Colonic mucosa (tissue), 4 donors: ENCODE measurements around the gene PGBD1. TPM values are rescaled to one million over a fixed set of nuclear protein-coding genes. Genes with fewer than 3 reads are reported as not detected.
A peak's percentile ranks its signal among the peaks of the same experiment; 100 is the strongest.

Source experiments
- DNase-seq: peaks from one replicate; pipeline ENCODE4 v3.0.0-alpha.2; 2020
- H3K27ac ChIP-seq: fragments of 200-600 bp; one replicate; pipeline ENCODE4 v1.8.0; 2021
- H3K27me3 ChIP-seq: fragments of 200-600 bp; one replicate; pipeline ENCODE4 v1.8.0; 2021
- H3K36me3 ChIP-seq: fragments of 200-600 bp; one replicate; pipeline ENCODE4 v1.8.0; 2021
- H3K4me1 ChIP-seq: fragments of 200-600 bp; one replicate; pipeline ENCODE4 v1.8.0; 2021; ENCODE audit warnings: mild to moderate bottlenecking
- H3K4me3 ChIP-seq: fragments of 200-600 bp; one replicate; pipeline ENCODE4 v1.8.0; 2021
- H3K9ac ChIP-seq, 2 donors: one replicate each; pipeline ENCODE4 v1.7.0; 2013; ENCODE audit warnings: control low read depth in 2 of 2, low read depth in 2 of 2, low read length in 2 of 2
- H3K9me3 ChIP-seq: fragments of 200-600 bp; one replicate; pipeline ENCODE4 v1.8.0; 2021
- CTCF ChIP-seq: fragments of 200-600 bp; IDR thresholded peaks from one replicate; pipeline ENCODE4 v1.8.0; 2022; ENCODE audit warnings: antibody characterized with exemption, mild to moderate bottlenecking
- intact Hi-C: fragments of 100-400 bp; cut with DNase I; formaldehyde crosslinking; loops from one replicate; pipeline ENCODE4 v1.14.1; 2022
- total RNA-seq, 2 donors: library from RNA; stranded (reverse); fragmentation: NEBNext Ultra II Directional in 1 of 2; extraction: Animal tissue kit (Norgen Biotek cat#: 25700) in 1 of 2; gene quantifications; one replicate each; pipeline ENCODE4 v1.2.1, GENCODE V29; 2021
- donor health status: healthy.
- donor health status: DM: no; HTN: no; CAD: no.
- donor health status: DM: no; HTN: no; CAD: no.

Gene PGBD1
- total RNA-seq, 2 donors from 2014 or later = 1.0 to 2.0 TPM

- intact Hi-C loops = no loop called here
- Histone ChIP-seq H3K4me3 (no peak overlapping the region), H3K4me1 (peaks cover 4% of the 10 kb centered on the region), H3K27ac (no peak overlapping the region), H3K27me3 (no peaks in the 10 kb centered on the region), H3K9me3 (no peaks in the 10 kb centered on the region), H3K36me3 (no peaks in the 10 kb centered on the region), H3K9ac (no peak overlapping the region)
- TF ChIP-seq CTCF = no peak
- no peak for DNase-seq
Measured at GRCh38 chr6:28347119-28347518, 65.7 kb downstream of the PGBD1 start.

GRCh38 chr6:28349344-28349891 is 68.0 kb downstream of the PGBD1 start:
- H3K9ac ChIP-seq = peak overlapping the region; percentile 81 to 91
- H3K27ac ChIP-seq = peak overlapping the region; percentile 43
- intact Hi-C loops = no loop called here

GRCh38 chr6:28349892-28350737 is 68.7 kb downstream of the PGBD1 start, which contains the start of gene ZKSCAN3:
ZKSCAN3 (plus strand) TSS chr6:28349947; CDS start chr6:28359587, 9,640 bp downstream.
- Histone ChIP-seq H3K9me3 (no peaks in the 10 kb centered on the region), H3K27me3 (no peaks in the 10 kb centered on the region), H3K27ac (peak within 1 kb of the TSS; percentile 43), H3K36me3 (no peaks in the 10 kb centered on the region), H3K4me3 (peak within 1 kb of the TSS; percentile 69), H3K9ac (peak within 1 kb of the TSS; percentile 81 to 91), H3K4me1 (peaks cover 4% of the 10 kb centered on the region)
- intact Hi-C loops = loop anchor here (10.0 kb wide), 2 partner anchors 125 to 445 kb away; partner anchors contain the start of gene ZSCAN9
- no peak for TF ChIP-seq CTCF
- peak; percentile 92 for DNase-seq

More at GRCh38 chr6:28349344-28349891, 68.0 kb downstream of the PGBD1 start:
- Histone ChIP-seq H3K9me3 (no peaks in the 10 kb centered on the region), H3K36me3 (no peaks in the 10 kb centered on the region), H3K4me1 (peaks cover 4% of the 10 kb centered on the region), H3K27me3 (no peaks in the 10 kb centered on the region), H3K4me3 (peak overlapping the region; percentile 69)
- DNase-seq = no peak
- TF ChIP-seq CTCF = no peak

- peaks cover 4% of the 10 kb centered on the region for H3K4me1 ChIP-seq
- no peak overlapping the region for H3K4me3 ChIP-seq
- H3K9me3 ChIP-seq = no peaks in the 10 kb centered on the region
- no peak for DNase-seq
- H3K9ac ChIP-seq = peak overlapping the region in 1 of 2 donors; percentile 15
- TF ChIP-seq CTCF = no peak
- no peak overlapping the region for H3K27ac ChIP-seq
- H3K36me3 ChIP-seq = no peaks in the 10 kb centered on the region
- no peaks in the 10 kb centered on the region for H3K27me3 ChIP-seq
- intact Hi-C loops = loop anchor here (10.0 kb wide), 2 partner anchors 126 to 446 kb away; partner anchors contain the start of gene ZSCAN9
Measured at GRCh38 chr6:28351087-28351486, 69.7 kb downstream of the PGBD1 start.

GRCh38 chr6:28351493-28351925 is 70.1 kb downstream of the PGBD1 start:
- Histone ChIP-seq H3K9me3 (no peaks in the 10 kb centered on the region), H3K4me1 (peaks cover 4% of the 10 kb centered on the region), H3K4me3 (no peak overlapping the region), H3K36me3 (no peaks in the 10 kb centered on the region), H3K27ac (no peak overlapping the region), H3K9ac (no peak overlapping the region), H3K27me3 (no peaks in the 10 kb centered on the region)
- no peak for DNase-seq
- no peak for TF ChIP-seq CTCF
- intact Hi-C loops = loop anchor here (10.0 kb wide), 2 partner anchors 127 to 447 kb away; partner anchors contain the start of gene ZSCAN9

Other genes with a start within 250 kb of the PGBD1 start
- gene ZNF165, start 201.0 kb upstream of the PGBD1 start, total RNA-seq = 1 to 10 TPM; 5.3 to 9.9 TPM
- gene ZSCAN16, start 157.0 kb upstream of the PGBD1 start, total RNA-seq = 1 to 10 TPM; 8.3 to 8.7 TPM
- 10 to 100 TPM in 1 of 2 donors, 1 to 10 TPM in 1; 7.6 to 12.2 TPM for gene ZKSCAN8, start 139.7 kb upstream of the PGBD1 start, total RNA-seq
- 1 to 10 TPM; 8.9 to 9.8 TPM for gene ZSCAN9, start 56.3 kb upstream of the PGBD1 start, total RNA-seq
- 1 to 10 TPM; 4.9 to 5.2 TPM for gene ZKSCAN4, start 29.3 kb upstream of the PGBD1 start, total RNA-seq
- under 1 TPM; 0.25 to 0.29 TPM for gene NKAPL, start 22.3 kb upstream of the PGBD1 start, total RNA-seq
- gene ZSCAN26, start 14.4 kb upstream of the PGBD1 start, total RNA-seq = 1 to 10 TPM; 4.2 to 7.8 TPM
- gene ZSCAN31, start 54.6 kb downstream of the PGBD1 start, total RNA-seq = 1 to 10 TPM; 6.6 to 7.0 TPM
- 1 to 10 TPM; 4.9 to 6.1 TPM for gene ZKSCAN3, start 68.4 kb downstream of the PGBD1 start, total RNA-seq
- gene ZSCAN12, start 118.2 kb downstream of the PGBD1 start, total RNA-seq = 1 to 10 TPM; 4.5 to 4.9 TPM
- 1 to 10 TPM; 2.6 to 3.3 TPM for gene ZSCAN23, start 161.9 kb downstream of the PGBD1 start, total RNA-seq
- not detected for gene GPX6, start 234.2 kb downstream of the PGBD1 start, total RNA-seq
- under 1 TPM in 1 of 2 donors, not detected in 1; 0.17 TPM for gene GPX5, start 244.3 kb downstream of the PGBD1 start, total RNA-seq